Stomach (tissue), 4 donors: ENCODE measurements around the gene PSMB7.

Experiments
- CTCF ChIP-seq, 7 experiments: fragments of 450-650 bp in 4 of 7; fragments of 200-600 bp in 3 of 7; sonication (generic) in 3 of 7; IDR thresholded peaks; one replicate each; pipeline ENCODE4 v1.5.1; 2016 to 2019; ENCODE audit warnings: antibody characterized with exemption in 7 of 7, control low read depth in 2 of 7, mild to moderate bottlenecking in 1 of 7
- EP300 ChIP-seq: sonication (generic); formaldehyde crosslinking; IDR thresholded peaks from one replicate; pipeline ENCODE4 v1.6.1; 2017; ENCODE audit warnings: antibody characterized with exemption
- POLR2A ChIP-seq, 4 donors: fragments of 450-650 bp; IDR thresholded peaks; one replicate each; pipeline ENCODE4 v1.6.1; 2016; ENCODE audit warnings: antibody characterized with exemption in 4 of 4, control low read depth in 2 of 4, mild to moderate bottlenecking in 1 of 4, moderate library complexity in 1 of 4
- POLR2AphosphoS5 ChIP-seq, 3 donors: sonication (generic); formaldehyde crosslinking; IDR thresholded peaks; one replicate each; pipeline ENCODE4 v1.6.1; 2016; ENCODE audit warnings: antibody characterized with exemption in 3 of 3

- no peak for TF ChIP-seq CTCF (IDR thresholded peaks at IDR 0.05)
- no peak for TF ChIP-seq POLR2A (IDR thresholded peaks at IDR 0.05)
- TF ChIP-seq POLR2AphosphoS5 (IDR thresholded peaks at IDR 0.05): no peak
- TF ChIP-seq EP300: no peak
Observed at GRCh38 chr9:124449381-124450151, 34.3 kb upstream of the PSMB7 start.
